NCI-H748 (cell line): Measurements from ENCODE around the gene ZDHHC1.

Source experiments
- DNase-seq: peaks from one replicate; lab custom pipeline; 2025; ENCODE audit not compliant: unreplicated experiment; lab: John Stamatoyannopoulos, UW

The ZDHHC1 gene

GRCh38 chr16:67415872-67416793 lies at the start of gene ZDHHC1:
Gene ZDHHC1, minus strand, starts transcription at chr16:67416477. Its CDS starts 8,702 bp downstream, at chr16:67407775.
- peak; percentile 72 for DNase-seq

GRCh38 chr16:67464565-67464964 lies 48.3 kb upstream of the ZDHHC1 start:
- DNase-seq: no peak

- DNase-seq: no peak
These were observed 47.4 kb upstream of the ZDHHC1 start for GRCh38 chr16:67463691-67464090.

- no peak for DNase-seq
These were observed 46.8 kb upstream of the ZDHHC1 start for GRCh38 chr16:67463059-67463458.

GRCh38 chr16:67462279-67462655 lies 46.0 kb upstream of the ZDHHC1 start:
- DNase-seq: no peak

- no peak for DNase-seq
These were observed 45.5 kb upstream of the ZDHHC1 start for GRCh38 chr16:67461600-67462278.

- no peak for DNase-seq
These were observed 44.7 kb upstream of the ZDHHC1 start for GRCh38 chr16:67460961-67461360.

GRCh38 chr16:67460168-67460567 lies 43.9 kb upstream of the ZDHHC1 start:
- DNase-seq: no peak

- no peak for DNase-seq
These were observed 43.5 kb upstream of the ZDHHC1 start for GRCh38 chr16:67459861-67460150.

GRCh38 chr16:67459066-67459860 lies 43.0 kb upstream of the ZDHHC1 start:
- no peak for DNase-seq

- no peak for DNase-seq
These were observed 41.9 kb upstream of the ZDHHC1 start for GRCh38 chr16:67458121-67458641.

- no peak for DNase-seq
These were observed 41.3 kb upstream of the ZDHHC1 start for GRCh38 chr16:67457611-67458010.

GRCh38 chr16:67456391-67457081 lies 40.3 kb upstream of the ZDHHC1 start:
- DNase-seq: no peak

GRCh38 chr16:67454852-67455251 lies 38.6 kb upstream of the ZDHHC1 start:
- DNase-seq: no peak

GRCh38 chr16:67454104-67454503 lies 37.8 kb upstream of the ZDHHC1 start:
- no peak for DNase-seq

- no peak for DNase-seq
These were observed 35.6 kb upstream of the ZDHHC1 start for GRCh38 chr16:67451704-67452435.

GRCh38 chr16:67451061-67451703 lies 34.9 kb upstream of the ZDHHC1 start:
- DNase-seq: no peak

- DNase-seq: no peak
These were observed 33.5 kb upstream of the ZDHHC1 start for GRCh38 chr16:67449739-67450138.

- DNase-seq: no peak
These were observed 33.1 kb upstream of the ZDHHC1 start for GRCh38 chr16:67449336-67449735.

- no peak for DNase-seq
These were observed 32.3 kb upstream of the ZDHHC1 start for GRCh38 chr16:67448580-67448979.
